PFSK-1 (cell line): Measurements from ENCODE around the gene TBCA.

Source experiments
- POLR2AphosphoS5 ChIP-seq: IDR thresholded peaks from 2 replicates; pipeline ENCODE4 v1.6.1; 2012; ENCODE audit warnings: low read depth, mild to moderate bottlenecking, control low read depth, low read length, moderate library complexity
- TAF1 ChIP-seq: IDR thresholded peaks from 2 replicates; pipeline ENCODE4 v1.6.1; 2012; ENCODE audit warnings: low read length, control low read depth, borderline replicate concordance; ENCODE audit not compliant: insufficient read depth

DNA sequence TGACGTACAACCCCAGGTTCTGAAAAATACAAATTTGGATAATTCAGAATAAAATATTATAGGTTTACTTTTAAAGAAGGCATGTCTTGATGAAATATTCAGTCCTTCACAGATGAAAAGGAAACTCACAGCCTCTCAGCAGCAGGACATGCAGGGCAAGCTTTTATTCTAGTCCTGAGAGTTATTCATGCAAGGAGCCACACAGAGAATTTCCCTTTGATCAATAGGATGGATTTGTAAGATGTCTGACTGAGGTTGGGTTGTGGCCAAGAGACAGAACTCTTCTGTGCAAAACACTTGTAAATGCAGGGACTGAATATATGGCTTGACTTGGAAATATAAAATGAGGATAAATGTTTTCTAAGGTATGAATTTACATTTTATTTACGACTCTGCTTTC lies 48.8 kb upstream of the TBCA start:
- TF ChIP-seq POLR2AphosphoS5 (no peak), TAF1 (no peak)
